Adrenal gland (tissue), 5 donors: ENCODE results near the gene PYY.

ENCODE experiments used
- CTCF ChIP-seq, 6 experiments: fragments of 450-650 bp in 4 of 6; fragments of 200-600 bp in 2 of 6; sonication (generic) in 1 of 6; IDR thresholded peaks; 1 replicate in 5 of 6; 2 replicates in 1 of 6; pipeline versions ENCODE4 v1.5.1 to v1.8.0; 2016 to 2021; ENCODE audit warnings: antibody characterized with exemption in 6 of 6, mild to moderate bottlenecking in 2 of 6, moderate library complexity in 1 of 6
- POLR2A ChIP-seq, 2 donors: fragments of 450-650 bp; IDR thresholded peaks; one replicate each; pipeline ENCODE4 v1.6.1; 2017; ENCODE audit warnings: antibody characterized with exemption in 2 of 2, mild to moderate bottlenecking in 2 of 2, moderate library complexity in 1 of 2
- donor health status: DM: no; HTN: no; CAD: no.

- TF ChIP-seq CTCF (IDR thresholded peaks at IDR 0.05) (peak in 1 of 6 experiments; percentile 9), POLR2A (IDR thresholded peaks at IDR 0.05) (no peak)
Observed at GRCh38 chr17:43995150-43995471, 41.4 kb upstream of the PYY start.
